SU-DHL-6 (cell line): ENCODE results near the gene PLIN4.

Experiments
- EZH2phosphoT487 ChIP-seq: fragments of 200-600 bp; sonication (generic), shearing (Covaris generic); conservative IDR thresholded peaks from 2 replicates; pipeline ENCODE4 v1.6.1; 2018; ENCODE audit warnings: mild to moderate bottlenecking, antibody characterized with exemption, low read length, moderate library complexity, mixed read lengths
- TF ChIP-seq, protein P1 (sequence below): fragments of 200-600 bp; sonication (generic); IDR thresholded peaks from one replicate; pipeline ENCODE4 v1.5.1; 2017; ENCODE audit warnings: antibody characterized with exemption, mild to moderate bottlenecking, low read length, moderate library complexity; ENCODE audit not compliant: insufficient read depth, poor library complexity, severe bottlenecking

DNA sequence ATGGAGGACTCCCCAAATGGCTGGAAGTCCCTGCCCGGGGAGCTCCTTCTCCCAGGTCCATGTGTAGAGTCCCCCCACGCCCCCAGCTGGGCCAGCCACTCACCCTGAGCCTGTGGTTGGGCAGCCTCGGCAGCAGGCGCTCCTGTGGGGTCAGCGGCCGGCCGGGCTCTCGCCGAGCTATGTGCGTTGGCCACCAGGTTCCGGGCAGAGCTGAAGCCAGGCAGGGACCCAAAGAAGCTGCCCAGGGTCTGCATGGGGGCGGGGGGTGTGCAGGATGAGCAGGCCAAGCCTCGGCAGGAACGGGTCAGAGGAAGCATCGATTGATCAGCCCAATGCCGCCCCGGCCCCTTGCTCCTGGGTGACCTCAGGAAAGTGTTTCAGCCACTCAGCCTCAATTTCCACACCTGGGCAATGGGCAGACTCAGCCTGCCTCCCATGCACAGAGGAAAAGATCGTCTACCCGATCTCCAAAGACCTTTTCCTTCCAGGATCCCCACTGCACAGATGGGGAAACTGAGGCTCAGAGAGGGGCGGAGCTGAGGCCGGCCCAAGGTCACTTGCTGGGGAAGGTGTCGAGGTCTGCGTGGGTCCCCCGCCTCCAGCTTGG lies 732 bp downstream of the PLIN4 start:
- TF ChIP-seq, protein P1, sequence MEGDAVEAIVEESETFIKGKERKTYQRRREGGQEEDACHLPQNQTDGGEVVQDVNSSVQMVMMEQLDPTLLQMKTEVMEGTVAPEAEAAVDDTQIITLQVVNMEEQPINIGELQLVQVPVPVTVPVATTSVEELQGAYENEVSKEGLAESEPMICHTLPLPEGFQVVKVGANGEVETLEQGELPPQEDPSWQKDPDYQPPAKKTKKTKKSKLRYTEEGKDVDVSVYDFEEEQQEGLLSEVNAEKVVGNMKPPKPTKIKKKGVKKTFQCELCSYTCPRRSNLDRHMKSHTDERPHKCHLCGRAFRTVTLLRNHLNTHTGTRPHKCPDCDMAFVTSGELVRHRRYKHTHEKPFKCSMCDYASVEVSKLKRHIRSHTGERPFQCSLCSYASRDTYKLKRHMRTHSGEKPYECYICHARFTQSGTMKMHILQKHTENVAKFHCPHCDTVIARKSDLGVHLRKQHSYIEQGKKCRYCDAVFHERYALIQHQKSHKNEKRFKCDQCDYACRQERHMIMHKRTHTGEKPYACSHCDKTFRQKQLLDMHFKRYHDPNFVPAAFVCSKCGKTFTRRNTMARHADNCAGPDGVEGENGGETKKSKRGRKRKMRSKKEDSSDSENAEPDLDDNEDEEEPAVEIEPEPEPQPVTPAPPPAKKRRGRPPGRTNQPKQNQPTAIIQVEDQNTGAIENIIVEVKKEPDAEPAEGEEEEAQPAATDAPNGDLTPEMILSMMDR, result no peak
- no peak for TF ChIP-seq EZH2phosphoT487
